Mucosa of descending colon (tissue), 3 donors: Measurements from ENCODE around the gene CACHD1. TPM values are rescaled to one million over a fixed set of nuclear protein-coding genes. Genes with fewer than 3 reads are reported as not detected.

Source experiments
- ATAC-seq: fragments of 200-7000 bp; cut with Tn5 transposase; one replicate; pipeline ENCODE4 v1.9.1; 2020; ENCODE audit warnings: mild to moderate bottlenecking, moderate library complexity
- DNase-seq, 3 donors: peaks; one replicate each; pipeline ENCODE4 v3.0.0-alpha.2; 2020
- H3K36me3 ChIP-seq: fragments of 200-600 bp; one replicate; pipeline ENCODE4 v1.8.0; 2021; ENCODE audit warnings: low read depth, mild to moderate bottlenecking
- H3K4me1 ChIP-seq: fragments of 200-600 bp; one replicate; pipeline ENCODE4 v1.8.0; 2021; ENCODE audit warnings: low read depth, mild to moderate bottlenecking
- H3K4me3 ChIP-seq: fragments of 200-600 bp; one replicate; pipeline ENCODE4 v1.8.0; 2021; ENCODE audit warnings: mild to moderate bottlenecking
- H3K9me3 ChIP-seq: fragments of 200-600 bp; one replicate; pipeline ENCODE4 v1.8.0; 2021; ENCODE audit warnings: mild to moderate bottlenecking
- intact Hi-C, 2 donors: fragments of 100-400 bp; cut with DNase I in 1 of 2; cut with micrococcal nuclease in 1 of 2; formaldehyde crosslinking; loops; one replicate each; pipeline versions ENCODE4 v1.11.0 to v1.11.1; 2022; cut with DNase I, micrococcal nuclease
- total RNA-seq, 3 donors: library from RNA; stranded (reverse); fragmentation: NEBNext Ultra II Directional in 2 of 3; extraction: Animal tissue kit (Norgen Biotek cat#: 25700) in 2 of 3; gene quantifications; one replicate each; pipeline versions ENCODE4 v1.2.1 to v1.2.4, GENCODE V29; 2021 to 2023
- TF ChIP-seq, protein P1 (sequence below): fragments of 200-600 bp; IDR thresholded peaks from one replicate; pipeline ENCODE4 v1.8.0; 2022; ENCODE audit warnings: antibody characterized with exemption, mild to moderate bottlenecking
- donor health status: DM: no; HTN: no; CAD: no; lungs with moderate emphysema.
- donor health status: DM: no; HTN: no; CAD: no.
- donor health status: DM: no; HTN: yes; CAD: no.

The CACHD1 gene
- total RNA-seq, 3 donors from 2014 or later, result 1.3 to 3.7 (median 2.7) TPM

DNA sequence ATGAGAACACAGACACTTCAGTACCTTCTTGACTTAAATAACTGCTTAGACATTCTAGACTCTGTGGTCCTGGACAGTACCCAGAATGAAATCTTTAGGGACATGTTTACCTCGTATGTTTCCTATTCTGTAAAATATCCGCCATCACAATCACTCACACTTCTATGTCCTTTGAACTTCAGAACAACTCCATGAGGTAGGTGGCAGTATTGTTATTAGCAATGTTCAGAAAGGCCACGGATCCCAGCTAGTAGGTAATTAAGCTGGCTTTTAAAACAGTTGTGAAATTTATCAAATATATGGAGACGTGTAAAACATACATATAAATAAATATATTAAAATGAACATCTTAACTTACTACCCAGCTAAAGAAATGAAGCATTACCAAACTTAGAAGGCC is 83.4 kb downstream of the CACHD1 start:
- ATAC-seq (no peak), DNase-seq (no peak)
- no peak overlapping the region for H3K4me3 ChIP-seq
- intact Hi-C loops, result no loop called here
- H3K4me1 ChIP-seq, result no peaks in the 10 kb centered on the region
- H3K9me3 ChIP-seq, result no peaks in the 10 kb centered on the region
- no peaks in the 10 kb centered on the region for H3K36me3 ChIP-seq
- TF ChIP-seq, protein P1, sequence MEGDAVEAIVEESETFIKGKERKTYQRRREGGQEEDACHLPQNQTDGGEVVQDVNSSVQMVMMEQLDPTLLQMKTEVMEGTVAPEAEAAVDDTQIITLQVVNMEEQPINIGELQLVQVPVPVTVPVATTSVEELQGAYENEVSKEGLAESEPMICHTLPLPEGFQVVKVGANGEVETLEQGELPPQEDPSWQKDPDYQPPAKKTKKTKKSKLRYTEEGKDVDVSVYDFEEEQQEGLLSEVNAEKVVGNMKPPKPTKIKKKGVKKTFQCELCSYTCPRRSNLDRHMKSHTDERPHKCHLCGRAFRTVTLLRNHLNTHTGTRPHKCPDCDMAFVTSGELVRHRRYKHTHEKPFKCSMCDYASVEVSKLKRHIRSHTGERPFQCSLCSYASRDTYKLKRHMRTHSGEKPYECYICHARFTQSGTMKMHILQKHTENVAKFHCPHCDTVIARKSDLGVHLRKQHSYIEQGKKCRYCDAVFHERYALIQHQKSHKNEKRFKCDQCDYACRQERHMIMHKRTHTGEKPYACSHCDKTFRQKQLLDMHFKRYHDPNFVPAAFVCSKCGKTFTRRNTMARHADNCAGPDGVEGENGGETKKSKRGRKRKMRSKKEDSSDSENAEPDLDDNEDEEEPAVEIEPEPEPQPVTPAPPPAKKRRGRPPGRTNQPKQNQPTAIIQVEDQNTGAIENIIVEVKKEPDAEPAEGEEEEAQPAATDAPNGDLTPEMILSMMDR, result no peak

DNA sequence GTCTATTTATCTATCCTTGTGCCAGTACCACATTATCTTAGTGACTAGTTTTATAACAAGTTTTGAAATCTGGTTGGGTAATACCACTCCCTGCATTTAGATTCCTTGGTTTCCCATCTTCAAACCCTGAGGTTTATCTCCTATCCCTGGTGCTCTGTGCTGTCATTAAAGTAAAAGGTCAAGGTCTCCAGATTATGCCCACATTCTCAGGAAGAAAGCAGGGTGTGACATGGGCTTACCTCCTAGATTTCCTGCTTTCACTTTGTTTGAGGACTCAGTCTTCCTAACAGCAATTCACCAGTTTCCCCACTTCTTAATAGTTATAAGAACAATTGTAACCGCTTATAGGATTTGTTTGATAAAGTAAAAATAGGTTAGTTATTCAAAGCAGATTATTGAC is 86.0 kb downstream of the CACHD1 start:
- TF ChIP-seq, protein P1, result no peak
- Histone ChIP-seq H3K4me3 (no peak overlapping the region), H3K36me3 (no peaks in the 10 kb centered on the region), H3K9me3 (no peaks in the 10 kb centered on the region), H3K4me1 (no peaks in the 10 kb centered on the region)
- intact Hi-C loops, result no loop called here
- peak; percentile 48 for ATAC-seq
- no peak for DNase-seq

DNA sequence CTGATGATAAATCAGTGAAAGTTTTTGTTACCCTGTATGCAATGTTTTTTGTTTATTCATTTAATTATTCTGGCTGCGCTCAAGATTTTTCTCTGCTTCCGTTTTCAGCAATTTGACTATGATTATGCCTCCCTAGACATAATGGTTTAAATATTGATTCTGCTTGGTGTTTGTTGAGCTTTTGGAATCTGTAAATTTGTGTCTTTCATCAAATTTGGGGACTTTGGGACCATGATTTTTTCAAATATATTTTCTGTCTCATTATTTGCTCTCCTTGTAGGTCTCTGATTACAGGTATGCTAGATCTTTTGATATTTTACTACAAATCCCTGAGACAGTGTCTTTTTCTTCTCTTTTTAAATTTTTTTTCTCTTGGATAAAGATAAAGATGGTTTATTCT is 92.1 kb downstream of the CACHD1 start:
- intact Hi-C loops, result no loop called here

DNA sequence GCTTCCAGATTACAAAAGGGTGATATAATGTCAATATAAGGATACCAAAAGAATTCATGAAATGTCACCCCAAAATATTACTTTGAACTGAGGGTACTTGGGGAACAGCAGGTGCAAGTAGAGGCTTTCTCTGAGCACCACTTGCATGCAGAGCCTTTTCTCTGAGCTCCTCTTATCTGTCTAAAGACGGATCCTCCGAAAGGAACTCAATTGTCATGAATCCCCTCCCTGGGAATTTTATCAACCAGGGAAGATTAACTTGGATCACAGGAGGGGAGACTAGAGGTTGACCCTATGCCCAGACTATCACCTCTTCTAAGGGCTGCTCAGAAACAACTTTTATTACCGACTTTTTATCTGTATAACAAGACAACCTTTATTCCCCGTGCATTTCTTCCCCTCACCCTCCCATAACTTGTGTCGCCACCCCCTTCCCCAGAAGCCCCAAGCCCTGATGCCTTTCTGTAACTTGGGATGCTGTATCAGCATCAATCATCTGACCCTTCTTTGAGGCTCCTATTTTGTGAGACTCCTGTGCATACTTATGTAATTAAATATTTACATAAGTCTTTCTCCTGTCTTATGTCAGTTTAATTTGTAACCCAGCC is 94.1 kb downstream of the CACHD1 start:
- H3K36me3 ChIP-seq, result no peaks in the 10 kb centered on the region
- no peaks in the 10 kb centered on the region for H3K4me1 ChIP-seq
- no peaks in the 10 kb centered on the region for H3K9me3 ChIP-seq
- DNase-seq, result no peak
- intact Hi-C loops, result no loop called here
- TF ChIP-seq, protein P1, result no peak
- H3K4me3 ChIP-seq, result no peak overlapping the region
- no peak for ATAC-seq

More for the DNA sequence above, 92.1 kb downstream of the CACHD1 start:
- Histone ChIP-seq H3K9me3 (no peaks in the 10 kb centered on the region), H3K4me3 (no peak overlapping the region), H3K36me3 (no peaks in the 10 kb centered on the region), H3K4me1 (no peaks in the 10 kb centered on the region)
- TF ChIP-seq, protein P1, result no peak
- no peak for DNase-seq
- no peak for ATAC-seq

DNA sequence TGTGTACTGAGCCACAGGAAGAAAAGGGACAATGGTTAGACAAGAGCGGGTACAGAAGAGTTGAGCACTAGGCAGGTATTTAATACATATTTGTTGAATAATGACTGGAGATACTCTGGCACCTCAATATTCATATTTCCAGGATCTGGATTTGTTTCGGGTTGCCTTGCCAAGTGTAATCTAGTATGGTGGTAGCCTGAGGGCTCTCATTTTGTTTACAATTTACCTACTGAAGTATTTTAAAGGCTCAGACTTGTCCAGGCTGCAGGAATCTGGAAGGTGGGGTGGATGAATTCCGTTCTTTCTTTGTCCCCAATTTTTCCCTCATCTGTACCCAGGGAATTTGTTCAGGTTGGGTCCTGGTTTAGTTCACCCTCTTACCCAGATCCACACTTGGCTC is 95.0 kb downstream of the CACHD1 start:
- H3K9me3 ChIP-seq, result no peaks in the 10 kb centered on the region
- intact Hi-C loops, result no loop called here
- TF ChIP-seq, protein P1, result no peak
- ATAC-seq, result no peak
- no peak for DNase-seq
- no peak overlapping the region for H3K4me3 ChIP-seq
- no peaks in the 10 kb centered on the region for H3K36me3 ChIP-seq
- H3K4me1 ChIP-seq, result no peaks in the 10 kb centered on the region
